ENCODE data around the gene CD72. TPM values are rescaled to one million over a fixed set of nuclear protein-coding genes. Genes with fewer than 3 reads are reported as not detected.
"Not testable (repeated sequence)": the region's sequence is repeated elsewhere in the genome, so short reads cannot be mapped to it uniquely, and the experiment has no call there.

The CD72 gene
- total RNA-seq, 1 experiment from 2014 or later, result 0.15 TPM

DNA sequence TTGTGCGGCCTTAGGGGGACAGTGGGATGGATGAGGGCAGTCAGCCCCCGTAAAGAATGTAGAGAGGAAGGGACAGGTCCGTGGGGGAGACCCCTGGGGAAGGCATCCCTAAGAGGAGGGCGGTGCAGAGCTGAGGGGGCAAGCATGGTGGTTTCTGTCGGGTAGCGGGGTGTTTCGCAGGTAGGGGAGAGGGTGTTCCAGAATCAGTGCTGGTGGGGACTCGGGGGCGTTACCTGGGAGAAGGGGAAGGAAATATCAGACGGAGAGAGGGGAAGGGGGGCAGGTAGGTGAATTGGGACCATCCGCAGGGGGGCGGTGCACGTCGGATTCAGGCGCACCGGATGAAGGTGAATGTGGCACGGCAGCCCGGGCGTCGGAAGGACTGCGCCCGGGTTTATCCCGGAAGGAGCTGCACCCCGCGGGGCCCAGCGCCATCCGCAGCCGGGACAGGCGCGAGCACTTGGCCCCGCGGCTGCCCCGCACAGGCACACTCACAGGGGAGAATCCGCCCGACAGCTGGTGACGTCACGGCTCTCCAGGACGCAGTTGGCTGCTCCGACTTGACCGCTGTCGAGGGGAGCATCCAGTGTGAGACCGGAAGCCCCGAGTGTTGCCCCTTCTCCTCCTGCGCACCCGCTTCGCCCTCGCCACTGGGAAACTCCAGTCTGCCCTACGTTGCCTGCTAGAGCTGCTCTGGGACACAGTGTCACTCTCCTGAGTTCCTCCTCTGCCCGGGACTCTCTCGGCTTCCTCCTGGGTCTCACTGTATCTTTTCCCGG, 1.3 kb downstream of the CD72 start:
- H3K27me3 ChIP-seq (ENCODE audit: low read length), result no peaks in the 10 kb centered on the region
- H3K9me3 ChIP-seq (ENCODE audit: low read length), result no peaks in the 10 kb centered on the region
- no peaks in the 10 kb centered on the region for H3F3A ChIP-seq (ENCODE audit: low read length, unreplicated experiment)
- H3K27ac ChIP-seq (ENCODE audit: low read length), result no peak overlapping the region
- H4K20me1 ChIP-seq (ENCODE audit: low read length), result no peaks in the 10 kb centered on the region
- H3K4me1 ChIP-seq (ENCODE audit: insufficient read depth, low read length), result no peaks in the 10 kb centered on the region
- no peaks in the 10 kb centered on the region for H3K36me3 ChIP-seq (ENCODE audit: low read depth, low read length)
- DNase-seq, result no peak
- no peak overlapping the region for H3K4me2 ChIP-seq (ENCODE audit: low read length)
- H3K9me2 ChIP-seq (replicated peaks; ENCODE audit: low read length), result no peaks in the 10 kb centered on the region
- ATAC-seq, result no peak
- no peak overlapping the region for H3K4me3 ChIP-seq (ENCODE audit: low read length)
- no TSS peak for BruUV-seq (replicated peaks)
- intact Hi-C loops (cut with micrococcal nuclease), result no loop called here
- CTCF ChIA-PET, result no interaction called here
- H3K79me2 ChIP-seq (ENCODE audit: low read length), result no peaks in the 10 kb centered on the region
- no peak for TF ChIP-seq EZH2 (IDR thresholded peaks at IDR 0.05; ENCODE audit: low read length, unreplicated experiment)
- no peak for TF ChIP-seq EZH2phosphoT487 (IDR thresholded peaks at IDR 0.05; ENCODE audit: borderline replicate concordance, low read length)
- TF ChIP-seq, protein P1, sequence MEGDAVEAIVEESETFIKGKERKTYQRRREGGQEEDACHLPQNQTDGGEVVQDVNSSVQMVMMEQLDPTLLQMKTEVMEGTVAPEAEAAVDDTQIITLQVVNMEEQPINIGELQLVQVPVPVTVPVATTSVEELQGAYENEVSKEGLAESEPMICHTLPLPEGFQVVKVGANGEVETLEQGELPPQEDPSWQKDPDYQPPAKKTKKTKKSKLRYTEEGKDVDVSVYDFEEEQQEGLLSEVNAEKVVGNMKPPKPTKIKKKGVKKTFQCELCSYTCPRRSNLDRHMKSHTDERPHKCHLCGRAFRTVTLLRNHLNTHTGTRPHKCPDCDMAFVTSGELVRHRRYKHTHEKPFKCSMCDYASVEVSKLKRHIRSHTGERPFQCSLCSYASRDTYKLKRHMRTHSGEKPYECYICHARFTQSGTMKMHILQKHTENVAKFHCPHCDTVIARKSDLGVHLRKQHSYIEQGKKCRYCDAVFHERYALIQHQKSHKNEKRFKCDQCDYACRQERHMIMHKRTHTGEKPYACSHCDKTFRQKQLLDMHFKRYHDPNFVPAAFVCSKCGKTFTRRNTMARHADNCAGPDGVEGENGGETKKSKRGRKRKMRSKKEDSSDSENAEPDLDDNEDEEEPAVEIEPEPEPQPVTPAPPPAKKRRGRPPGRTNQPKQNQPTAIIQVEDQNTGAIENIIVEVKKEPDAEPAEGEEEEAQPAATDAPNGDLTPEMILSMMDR (conservative IDR thresholded peaks at IDR 0.05; ENCODE audit: low read depth, low read length), result no peak
- no peak overlapping the region for H3K9ac ChIP-seq (ENCODE audit: low read length)
- POLR2A ChIA-PET (ENCODE audit: unreplicated experiment), result no interaction called here
- no peak overlapping the region for H2AFZ ChIP-seq (ENCODE audit: low read length)

DNA sequence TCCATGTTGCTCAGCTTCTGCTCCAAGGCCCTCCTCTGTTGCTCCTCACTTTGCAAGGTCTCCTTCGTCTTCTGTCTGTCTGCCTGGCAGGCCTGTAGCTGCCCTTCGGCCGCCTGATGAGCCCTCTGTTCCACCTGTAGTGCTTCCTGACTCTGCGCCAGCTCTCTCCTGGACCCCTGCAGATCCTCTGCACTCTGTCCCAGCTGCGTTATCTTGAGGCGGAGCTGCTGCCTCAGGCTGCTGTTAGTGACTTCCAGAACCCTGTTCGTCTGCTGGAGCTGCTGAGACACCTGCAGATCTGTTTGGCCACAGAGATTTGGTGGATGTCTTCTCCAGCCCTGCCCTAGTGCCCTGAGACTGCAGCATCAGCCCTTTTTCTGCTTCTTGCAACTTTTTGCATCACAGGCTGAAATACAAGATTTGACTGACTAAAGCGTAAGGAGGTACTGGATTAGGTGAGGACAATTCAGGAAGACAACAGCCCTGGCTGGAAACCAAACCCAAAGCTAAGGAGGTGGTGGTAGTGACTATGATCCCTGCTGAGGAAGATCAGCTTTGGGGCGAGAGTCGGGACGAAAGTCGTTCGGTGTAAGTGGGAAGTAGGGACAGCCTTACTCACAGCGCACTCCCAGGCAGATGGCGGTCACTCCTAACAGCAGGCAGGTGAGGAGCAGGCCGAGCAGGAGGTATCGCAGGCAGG, 2.1 kb downstream of the CD72 start:
- no peak for ATAC-seq
- H2AFZ ChIP-seq (ENCODE audit: low read length), result no peak overlapping the region
- H3K9me3 ChIP-seq (ENCODE audit: low read length), result no peaks in the 10 kb centered on the region
- no peaks in the 10 kb centered on the region for H3K4me1 ChIP-seq (ENCODE audit: insufficient read depth, low read length)
- no peak overlapping the region for H3K27ac ChIP-seq (ENCODE audit: low read length)
- no peak overlapping the region for H3K4me3 ChIP-seq (ENCODE audit: low read length)
- CTCF ChIA-PET, result no interaction called here
- H3K9ac ChIP-seq (ENCODE audit: low read length), result no peak overlapping the region
- H3K27me3 ChIP-seq (ENCODE audit: low read length), result no peaks in the 10 kb centered on the region
- H3F3A ChIP-seq (ENCODE audit: low read length, unreplicated experiment), result no peaks in the 10 kb centered on the region
- H3K9me2 ChIP-seq (replicated peaks; ENCODE audit: low read length), result no peaks in the 10 kb centered on the region
- DNase-seq, result no peak
- POLR2A ChIA-PET (ENCODE audit: unreplicated experiment), result no interaction called here
- intact Hi-C loops (cut with micrococcal nuclease), result no loop called here
- no peak for TF ChIP-seq EZH2 (IDR thresholded peaks at IDR 0.05; ENCODE audit: low read length, unreplicated experiment)
- TF ChIP-seq EZH2phosphoT487 (IDR thresholded peaks at IDR 0.05; ENCODE audit: borderline replicate concordance, low read length), result no peak
- TF ChIP-seq, protein P1 (conservative IDR thresholded peaks at IDR 0.05; ENCODE audit: low read depth, low read length), result no peak
- H3K4me2 ChIP-seq (ENCODE audit: low read length), result no peak overlapping the region
- no peaks in the 10 kb centered on the region for H3K79me2 ChIP-seq (ENCODE audit: low read length)
- H4K20me1 ChIP-seq (ENCODE audit: low read length), result no peaks in the 10 kb centered on the region
- BruUV-seq (replicated peaks), result no TSS peak
- H3K36me3 ChIP-seq (ENCODE audit: low read depth, low read length), result no peaks in the 10 kb centered on the region

DNA sequence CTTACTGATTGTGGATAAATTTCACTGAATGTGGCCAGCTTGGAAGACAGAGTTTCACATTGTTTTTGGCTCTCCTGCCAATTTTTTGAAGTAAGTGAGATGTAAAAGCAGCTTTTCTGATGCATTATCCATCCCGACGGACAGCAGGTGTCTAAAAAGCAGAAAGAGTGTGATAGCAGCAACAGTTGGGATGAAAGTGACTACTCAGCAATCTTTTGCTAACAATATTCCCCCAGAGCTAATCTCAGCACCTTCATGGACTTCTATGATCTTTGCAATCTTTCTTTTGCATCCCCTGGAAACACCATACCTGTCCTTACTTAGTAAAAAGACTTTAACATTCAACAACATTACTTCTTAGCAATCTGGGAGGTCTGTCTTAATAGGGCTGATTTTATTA, 5.4 kb downstream of the CD72 start:
- no peaks in the 10 kb centered on the region for H3K4me1 ChIP-seq (ENCODE audit: insufficient read depth, low read length)
- H3K36me3 ChIP-seq (ENCODE audit: low read depth, low read length), result no peaks in the 10 kb centered on the region
- no peak overlapping the region for H3K27ac ChIP-seq (ENCODE audit: low read length)
- H3K79me2 ChIP-seq (ENCODE audit: low read length), result no peaks in the 10 kb centered on the region
- no peaks in the 10 kb centered on the region for H3F3A ChIP-seq (ENCODE audit: low read length, unreplicated experiment)
- H3K9me2 ChIP-seq (replicated peaks; ENCODE audit: low read length), result no peaks in the 10 kb centered on the region
- H4K20me1 ChIP-seq (ENCODE audit: low read length), result no peaks in the 10 kb centered on the region
- TF ChIP-seq EZH2phosphoT487 (IDR thresholded peaks at IDR 0.05; ENCODE audit: borderline replicate concordance, low read length), result no peak
- TF ChIP-seq EZH2 (IDR thresholded peaks at IDR 0.05; ENCODE audit: low read length, unreplicated experiment), result no peak
- TF ChIP-seq, protein P1 (conservative IDR thresholded peaks at IDR 0.05; ENCODE audit: low read depth, low read length), result no peak
- H3K9ac ChIP-seq (ENCODE audit: low read length), result no peak overlapping the region
- BruUV-seq (replicated peaks), result no TSS peak
- no peak overlapping the region for H3K4me2 ChIP-seq (ENCODE audit: low read length)
- ChIA-PET POLR2A (ENCODE audit: unreplicated experiment) (no interaction called here), CTCF (no interaction called here)
- intact Hi-C loops (cut with micrococcal nuclease), result no loop called here
- no peak overlapping the region for H2AFZ ChIP-seq (ENCODE audit: low read length)
- no peaks in the 10 kb centered on the region for H3K9me3 ChIP-seq (ENCODE audit: low read length)
- H3K4me3 ChIP-seq (ENCODE audit: low read length), result no peak overlapping the region
- no peaks in the 10 kb centered on the region for H3K27me3 ChIP-seq (ENCODE audit: low read length)
- no peak for DNase-seq
- ATAC-seq, result no peak

DNA sequence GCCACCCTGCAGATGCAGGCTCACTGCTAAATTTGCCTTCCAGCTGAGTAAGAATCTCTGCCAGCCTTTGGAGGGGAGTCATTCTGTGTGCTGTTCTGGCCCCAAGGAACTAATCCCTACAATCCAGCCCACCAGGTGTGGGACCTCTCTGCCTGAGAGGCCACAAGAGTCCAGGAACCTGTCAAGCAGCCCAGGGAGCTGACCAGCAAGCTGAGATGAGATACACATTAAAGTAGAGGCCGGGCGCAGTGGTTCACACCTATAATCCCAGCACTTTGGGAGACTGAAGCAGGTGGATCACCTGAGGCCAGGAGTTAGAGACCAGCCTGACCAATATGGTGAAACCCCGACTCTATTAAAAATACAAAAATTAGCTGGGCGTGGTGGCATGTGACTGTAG, 6.1 kb downstream of the CD72 start:
- H3K79me2 ChIP-seq (ENCODE audit: low read length); H3K4me1 ChIP-seq (ENCODE audit: insufficient read depth, low read length); intact Hi-C loops (cut with micrococcal nuclease); H3K4me3 ChIP-seq (ENCODE audit: low read length); H2AFZ ChIP-seq (ENCODE audit: low read length); H3K9ac ChIP-seq (ENCODE audit: low read length); BruUV-seq (replicated peaks); H3F3A ChIP-seq (ENCODE audit: low read length, unreplicated experiment); H3K27ac ChIP-seq (ENCODE audit: low read length); POLR2A ChIA-PET (ENCODE audit: unreplicated experiment); CTCF ChIA-PET; H3K9me3 ChIP-seq (ENCODE audit: low read length); H3K9me2 ChIP-seq (replicated peaks; ENCODE audit: low read length); ATAC-seq; H3K36me3 ChIP-seq (ENCODE audit: low read depth, low read length); H3K4me2 ChIP-seq (ENCODE audit: low read length); DNase-seq; H3K27me3 ChIP-seq (ENCODE audit: low read length); H4K20me1 ChIP-seq (ENCODE audit: low read length): not testable (repeated sequence)

Data from PC-3 (cell line).